Kidney (tissue), 14 donors: ENCODE measurements around the gene OR9K2. TPM values are rescaled to one million over a fixed set of nuclear protein-coding genes. Genes with fewer than 3 reads are reported as not detected.
"Not testable (repeated sequence)": the region's sequence is repeated elsewhere in the genome, so short reads cannot be mapped to it uniquely, and the experiment has no call there.

Source experiments
- DNase-seq, 5 donors: peaks; one replicate each; pipeline ENCODE4 v3.0.0-alpha.2; 2013 to 2020
- FAIRE-seq: peaks from 2 replicates; lab custom pipeline; 2012; peaks lifted over from hg19 to GRCh38; lab: Jason Lieb, UNC
- H3K27ac ChIP-seq, 2 donors: one replicate each; pipeline ENCODE4 v1.7.0; 2013; ENCODE audit warnings: low read depth in 2 of 2, low read length in 2 of 2, inconsistent platforms in 1 of 2
- H3K27me3 ChIP-seq: one replicate; pipeline ENCODE4 v1.7.1; 2013; ENCODE audit warnings: low read length, inconsistent platforms; ENCODE audit not compliant: control insufficient read depth, insufficient read depth
- H3K36me3 ChIP-seq, 3 donors: one replicate each; pipeline versions ENCODE4 v1.7.0 to v1.7.1; 2013; ENCODE audit warnings: low read length in 3 of 3, control low read depth in 1 of 3, inconsistent platforms in 1 of 3; ENCODE audit not compliant: insufficient read depth in 3 of 3, control insufficient read depth in 2 of 3
- H3K4me1 ChIP-seq, 3 donors: one replicate each; pipeline versions ENCODE4 v1.7.0 to v1.7.1; 2013; ENCODE audit warnings: low read length in 3 of 3, inconsistent platforms in 1 of 3, low read depth in 1 of 3; ENCODE audit not compliant: control insufficient read depth in 2 of 3, insufficient read depth in 2 of 3
- H3K4me3 ChIP-seq, 3 donors: one replicate each; pipeline versions ENCODE4 v1.7.0 to v1.8.1; 2013; ENCODE audit warnings: low read length in 3 of 3, control low read depth in 1 of 3, inconsistent platforms in 1 of 3
- H3K9ac ChIP-seq, 3 donors: one replicate each; pipeline versions ENCODE4 v1.7.0 to v1.7.1; 2013; ENCODE audit warnings: low read length in 3 of 3, control low read depth in 1 of 3, inconsistent platforms in 1 of 3
- H3K9me3 ChIP-seq, 3 donors: one replicate each; pipeline versions ENCODE4 v1.7.0 to v1.7.1; 2013; ENCODE audit warnings: low read length in 3 of 3, control low read depth in 1 of 3, inconsistent platforms in 1 of 3; ENCODE audit not compliant: control insufficient read depth in 2 of 3, insufficient read depth in 1 of 3
- CTCF ChIP-seq: IDR thresholded peaks from 3 replicates; pipeline ENCODE4 v1.5.1; 2012; ENCODE audit warnings: mild to moderate bottlenecking, moderate library complexity, borderline replicate concordance; ENCODE audit not compliant: insufficient read depth; ENCODE audit errors: extremely low read depth
- intact Hi-C: fragments of 100-400 bp; cut with DNase I; formaldehyde crosslinking; loops from one replicate; pipeline ENCODE4 v1.11.1; 2022
- polyA plus RNA-seq: library from polyadenylated mRNA; stranded (reverse); fragments of 350-450 nt; fragmentation: Illumina TruSeq; extraction: RNeasy Lipid Tissue Mini Kit (QIAGEN cat#74804); gene quantifications from one replicate; pipeline ENCODE4 v1.2.3, GENCODE V29; 2014; ENCODE audit warnings: low read depth, low replicate concordance; ENCODE audit not compliant: insufficient read depth
- total RNA-seq: library from RNA; stranded (reverse); fragmentation: NEBNext Ultra II Directional; extraction: Animal tissue kit (Norgen Biotek cat#: 25700); gene quantifications from one replicate; pipeline ENCODE4 v1.2.1, GENCODE V29; 2021
- donor health status: control.
- donor health status: control.
- donor health status: control.
- donor health status: control.
- donor health status: control.
- donor health status: DM: yes; HTN: yes; CAD: no.
- donor health status: Normal renal cell carcinoma (clear cell type).

The OR9K2 gene
- total and polyA plus RNA-seq, 2 donors from 2014 or later, result not detected

GRCh38 chr12:55171445-55171844 is 45.2 kb downstream of the OR9K2 start:
- DNase-seq, result no peak
- H3K4me1 ChIP-seq, result no peaks in the 10 kb centered on the region
- no peak overlapping the region for H3K27ac ChIP-seq
- no peak overlapping the region for H3K4me3 ChIP-seq
- no peak for TF ChIP-seq CTCF
- no peak overlapping the region for H3K9ac ChIP-seq
- no peaks in the 10 kb centered on the region for H3K36me3 ChIP-seq
- H3K9me3 ChIP-seq, result no peaks in the 10 kb centered on the region
- intact Hi-C loops, result no loop called here
- FAIRE-seq, result peak; percentile 76
- no peaks in the 10 kb centered on the region for H3K27me3 ChIP-seq

DNA sequence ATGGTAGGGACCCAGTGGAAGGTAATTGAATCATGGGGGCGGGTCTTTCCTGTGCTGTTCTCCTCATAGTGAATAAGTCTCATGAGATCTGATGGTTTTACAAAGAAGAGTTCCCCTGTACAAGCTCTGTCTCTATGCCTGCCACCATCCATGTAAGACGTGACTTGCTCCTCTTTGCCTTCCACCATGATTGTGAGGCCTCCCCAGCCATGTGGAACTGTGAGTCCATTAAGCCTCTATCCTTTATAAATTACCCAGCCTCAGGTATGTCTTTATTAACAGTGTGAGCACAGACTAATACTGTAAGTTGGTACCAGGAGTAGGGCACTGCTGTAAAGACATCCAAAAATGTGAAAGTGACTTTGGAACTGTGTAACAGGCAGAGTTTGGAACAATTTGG is 45.6 kb downstream of the OR9K2 start:
- intact Hi-C loops, H3K4me1 ChIP-seq, H3K27ac ChIP-seq, DNase-seq, FAIRE-seq, H3K27me3 ChIP-seq, H3K9ac ChIP-seq, H3K36me3 ChIP-seq, H3K4me3 ChIP-seq, H3K9me3 ChIP-seq: not testable (repeated sequence)

DNA sequence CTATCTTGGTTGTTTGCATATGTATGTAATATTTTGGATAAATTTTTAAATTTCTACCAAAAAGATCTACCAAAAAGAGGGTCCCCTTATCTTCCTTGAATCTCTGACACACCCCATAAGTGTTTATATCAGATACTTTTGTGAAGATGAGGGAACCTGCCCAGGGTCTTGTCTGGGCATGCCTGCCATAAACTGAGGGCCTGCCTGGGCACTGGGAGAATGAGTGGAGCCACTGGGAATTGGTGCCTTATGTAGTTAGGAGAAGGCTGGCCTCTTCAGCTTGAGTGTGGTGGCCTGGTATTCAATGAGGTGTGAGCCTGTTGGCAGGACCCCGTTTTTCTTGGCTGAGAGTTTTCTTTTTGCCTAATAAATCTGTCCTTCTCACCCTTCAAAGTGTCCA is 46.5 kb downstream of the OR9K2 start:
- intact Hi-C loops, result no loop called here
- FAIRE-seq, result no peak

DNA sequence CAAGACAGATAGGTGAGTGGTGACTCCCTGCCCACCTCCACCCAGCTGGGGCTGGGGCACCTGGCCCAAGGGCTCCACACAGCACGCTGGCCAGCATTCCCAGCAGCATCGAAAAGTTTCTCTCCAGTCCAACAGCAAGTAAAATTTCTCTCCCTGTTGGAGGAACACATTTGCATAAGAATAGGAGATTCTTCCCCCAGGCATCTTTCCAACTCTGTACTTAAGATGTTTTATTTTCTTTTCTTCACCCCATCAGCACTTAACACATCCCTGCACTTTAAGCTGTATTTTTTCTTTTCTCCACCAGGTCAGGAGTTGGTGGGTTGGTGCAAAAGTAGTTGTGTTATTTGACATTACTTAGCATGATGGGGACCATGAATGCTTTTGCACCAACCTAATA is 47.2 kb downstream of the OR9K2 start:
- no peak for FAIRE-seq
- no peaks in the 10 kb centered on the region for H3K36me3 ChIP-seq
- H3K4me1 ChIP-seq, result no peaks in the 10 kb centered on the region
- no peaks in the 10 kb centered on the region for H3K27me3 ChIP-seq
- H3K27ac ChIP-seq, result no peak overlapping the region
- no peak overlapping the region for H3K4me3 ChIP-seq
- DNase-seq, result no peak
- no peak overlapping the region for H3K9ac ChIP-seq
- no peak for TF ChIP-seq CTCF
- intact Hi-C loops, result no loop called here
- no peaks in the 10 kb centered on the region for H3K9me3 ChIP-seq

More for the DNA sequence above, 46.5 kb downstream of the OR9K2 start:
- Histone ChIP-seq H3K4me1 (no peaks in the 10 kb centered on the region), H3K27me3 (no peaks in the 10 kb centered on the region), H3K36me3 (no peaks in the 10 kb centered on the region), H3K27ac (no peak overlapping the region), H3K9ac (no peak overlapping the region), H3K4me3 (no peak overlapping the region), H3K9me3 (no peaks in the 10 kb centered on the region)
- peak in 1 of 5 donors; percentile 10 for DNase-seq
- no peak for TF ChIP-seq CTCF

Other genes starting within 250 kb of the OR9K2 start
- 4.9 TPM for gene TESPA1, start 141.6 kb upstream of the OR9K2 start, total RNA-seq
- gene TESPA1, start 141.6 kb upstream of the OR9K2 start, polyA plus RNA-seq, result not detected
- gene NEUROD4, start 106.4 kb upstream of the OR9K2 start, total RNA-seq, result not detected
- not detected for gene NEUROD4, start 106.4 kb upstream of the OR9K2 start, polyA plus RNA-seq
- not detected for gene OR10A7, start 94.6 kb downstream of the OR9K2 start, total RNA-seq
- gene OR10A7, start 94.6 kb downstream of the OR9K2 start, polyA plus RNA-seq, result not detected
- gene OR6C74, start 118.2 kb downstream of the OR9K2 start, total RNA-seq, result not detected
- gene OR6C74, start 118.2 kb downstream of the OR9K2 start, polyA plus RNA-seq, result not detected
- gene OR6C6, start 170.2 kb downstream of the OR9K2 start, total RNA-seq, result not detected
- gene OR6C6, start 170.2 kb downstream of the OR9K2 start, polyA plus RNA-seq, result not detected
- gene OR6C1, start 187.9 kb downstream of the OR9K2 start, total RNA-seq, result not detected
- not detected for gene OR6C1, start 187.9 kb downstream of the OR9K2 start, polyA plus RNA-seq
- not detected for gene OR6C3, start 204.3 kb downstream of the OR9K2 start, total RNA-seq
- gene OR6C3, start 204.3 kb downstream of the OR9K2 start, polyA plus RNA-seq, result not detected
- gene OR6C75, start 236.6 kb downstream of the OR9K2 start, total RNA-seq, result not detected
- gene OR6C75, start 236.6 kb downstream of the OR9K2 start, polyA plus RNA-seq, result not detected